Measurements from ENCODE around the gene INF2. TPM values are rescaled to one million over a fixed set of nuclear protein-coding genes. Genes with fewer than 3 reads are reported as not detected.
A peak's percentile ranks its signal among the peaks of the same experiment; 100 is the strongest.

The INF2 gene
- total and polyA plus RNA-seq, 9 of the 15 experiments (the other 6 are each of a cell fraction or from before 2014, with no cell fraction given): 0.56 to 31.3 (median 7.8) TPM

DNA sequence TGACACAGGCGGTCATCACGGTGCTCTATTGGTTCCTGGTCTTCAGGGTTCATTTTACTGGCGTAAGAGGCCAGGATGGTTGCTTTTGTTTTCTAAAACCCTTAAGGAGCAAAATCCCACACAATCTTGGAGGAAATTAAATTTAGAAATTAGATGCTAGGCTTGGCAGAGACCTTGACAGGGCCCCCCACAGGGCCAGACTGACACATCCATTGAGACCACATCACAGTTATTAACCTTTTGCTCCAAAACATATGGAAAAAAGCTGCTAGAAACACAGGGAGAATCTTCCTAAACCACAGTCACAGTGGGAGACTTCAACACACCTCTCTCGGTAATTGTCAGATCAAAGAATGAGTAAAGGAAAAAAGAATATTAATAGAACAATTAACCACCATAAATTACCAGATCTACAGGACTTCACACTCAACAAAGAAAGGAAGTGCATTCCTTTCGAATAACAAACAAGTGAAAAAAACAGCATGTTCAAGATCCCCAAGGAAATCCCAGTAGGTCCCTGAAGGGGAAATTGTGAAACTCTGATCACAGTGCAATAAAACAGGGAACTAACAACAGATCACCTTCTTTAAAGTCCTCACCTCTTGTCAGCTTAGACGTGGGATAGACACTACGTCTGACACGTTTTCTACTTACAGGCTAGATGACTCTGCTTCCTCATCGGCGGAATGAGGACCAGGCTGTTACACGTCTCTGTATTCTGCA, 44.6 kb upstream of the INF2 start:
- H3K79me2 ChIP-seq (ENCODE audit: control insufficient read depth, insufficient read depth, low read length): no peaks in the 10 kb centered on the region
- peaks cover 6 to 18% of the 10 kb centered on the region in 2 experiments; a peak in 4 of 5 replicates for H3K27me3 ChIP-seq (ENCODE audit: control insufficient read depth in 2 of 2, insufficient read depth in 2 of 2, low read length in 2 of 2)
- DNase-seq (ENCODE audit: extremely low read depth in 1 of 4, low spot score in 3 of 4) (peak in 1 of 4 experiments; percentile 2), ATAC-seq (no peak), FAIRE-seq (no peak)
- no peak overlapping the region for H3K9ac ChIP-seq (ENCODE audit: insufficient read depth in 1 of 2, low read depth in 2 of 2, low read length in 2 of 2)
- H3K9me1 ChIP-seq (ENCODE audit: control insufficient read depth, insufficient read depth, low read length): no peaks in the 10 kb centered on the region
- 14% methylated on average over 11 of the region's 11 CpGs for WGBS (ENCODE audit: insufficient coverage, low coverage, missing lambda C conversion rate)
- no peaks in the 10 kb centered on the region for H3K9me3 ChIP-seq (replicated peaks; ENCODE audit: control insufficient read depth, insufficient read depth, low read depth, low read length)
- intact Hi-C loops (cut with micrococcal nuclease): no loop called here
- BruUV-seq (replicated peaks): no TSS peak
- ChIA-PET POLR2A (interaction anchor here (0.6 to 2.0 kb wide), 2 partner anchors 19 to 32 kb away, joined by 5 to 6 read pairs; no protein-coding TSS in a partner anchor), CTCF (ENCODE audit: low intra/inter-chr PET ratio) (no interaction called here)
- H3K4me1 ChIP-seq (replicated peaks in 1 of 2; ENCODE audit: control insufficient read depth in 2 of 2, insufficient read depth in 2 of 2, low read length in 2 of 2): peaks cover 0 to 17% of the 10 kb centered on the region in 2 experiments; a peak in 3 of 5 replicates
- no peak overlapping the region for H3K4me2 ChIP-seq (ENCODE audit: insufficient read depth, low read length)
- no peak overlapping the region for H2AFZ ChIP-seq (ENCODE audit: low read depth, low read length)
- no peaks in the 10 kb centered on the region for H4K20me1 ChIP-seq (replicated peaks; ENCODE audit: control insufficient read depth, insufficient read depth, low read length)
- in situ Hi-C loops (cut with MboI): loop anchor here (10.0 kb wide), 1 partner anchor 570 kb away; no protein-coding TSS in a partner anchor
- H3K4me3 ChIP-seq: no peak overlapping the region
- no peaks in the 10 kb centered on the region for H3K36me3 ChIP-seq (ENCODE audit: control insufficient read depth, insufficient read depth, low read length)
- H3K27ac ChIP-seq (ENCODE audit: extremely low read depth, low read depth, low read length): no peak overlapping the region
- TF ChIP-seq GABPA (tag; conservative IDR thresholded peaks at IDR 0.05; ENCODE audit: low read depth): no peak
- TF ChIP-seq HMGN3 (IDR thresholded peaks at IDR 0.05; ENCODE audit: borderline replicate concordance, extremely low read depth, insufficient read length, low read depth, low read length): no peak
- TF ChIP-seq CCNT2 (IDR thresholded peaks at IDR 0.05; ENCODE audit: borderline replicate concordance, extremely low read depth, insufficient read length, low read depth, low read length): no peak
- TF ChIP-seq NUFIP1 (IDR thresholded peaks at IDR 0.05; ENCODE audit: partially characterized antibody): no peak
- no peak for TF ChIP-seq ETV1 (tag; conservative IDR thresholded peaks at IDR 0.05; ENCODE audit: low read depth)
- no peak for TF ChIP-seq RBM15 (IDR thresholded peaks at IDR 0.05; ENCODE audit: insufficient read depth, low read length)
- no peak for TF ChIP-seq U2AF1 (optimal IDR thresholded peaks at IDR 0.05; ENCODE audit: low read depth, low read length)
- TF ChIP-seq ZBED1 (IDR thresholded peaks at IDR 0.05): no peak
- TF ChIP-seq, protein P1, sequence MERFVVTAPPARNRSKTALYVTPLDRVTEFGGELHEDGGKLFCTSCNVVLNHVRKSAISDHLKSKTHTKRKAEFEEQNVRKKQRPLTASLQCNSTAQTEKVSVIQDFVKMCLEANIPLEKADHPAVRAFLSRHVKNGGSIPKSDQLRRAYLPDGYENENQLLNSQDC (CRISPR knock-in tag; IDR thresholded peaks at IDR 0.05): no peak
- no peak for TF ChIP-seq MAZ (CRISPR knock-in tag; conservative IDR thresholded peaks at IDR 0.05 in 1 of 2, IDR thresholded peaks at IDR 0.05 in 1 of 2)
- no peak for TF ChIP-seq MED1 (CRISPR knock-in tag; IDR thresholded peaks at IDR 0.05; ENCODE audit: borderline replicate concordance)
- no peak for TF ChIP-seq NONO (IDR thresholded peaks at IDR 0.05; ENCODE audit: low read depth in 2 of 2, low read length in 1 of 2)
- TF ChIP-seq ZKSCAN8 (CRISPR knock-in tag; IDR thresholded peaks at IDR 0.05): no peak
- TF ChIP-seq ESRRB (CRISPR knock-in tag; IDR thresholded peaks at IDR 0.05; ENCODE audit: borderline replicate concordance): no peak
- no peak for TF ChIP-seq PHB2 (IDR thresholded peaks at IDR 0.05; ENCODE audit: low read depth)
- no peak for TF ChIP-seq KDM1A (IDR thresholded peaks at IDR 0.05)
- TF ChIP-seq NELFE (IDR thresholded peaks at IDR 0.05; ENCODE audit: insufficient read depth, insufficient read length): no peak
- TF ChIP-seq BRD9 (IDR thresholded peaks at IDR 0.05; ENCODE audit: low read depth, partially characterized antibody): no peak

All from K562 (cell line).